GM18867 (cell line): ENCODE data around the gene NPFFR1.

Experiments
- ATAC-seq: cut with Tn5 transposase; IDR thresholded peaks from one replicate; pipeline ENCODE4 v1.9.1; 2021; ENCODE audit warnings: mild to moderate bottlenecking, moderate library complexity; ENCODE audit not compliant: unreplicated experiment

NPFFR1 gene

GRCh38 chr10:70283445-70284399 is at the start of gene NPFFR1:
NPFFR1 (minus strand) TSS chr10:70284004; CDS start chr10:70283676, 328 bp downstream.
- ATAC-seq: no peak

GRCh38 chr10:70333268-70333667 is 49.5 kb upstream of the NPFFR1 start:
- no peak for ATAC-seq

- no peak for ATAC-seq
These were observed 47.9 kb upstream of the NPFFR1 start for GRCh38 chr10:70331486-70332268.

GRCh38 chr10:70331160-70331485 is 47.3 kb upstream of the NPFFR1 start:
- ATAC-seq: no peak

- ATAC-seq: no peak
These were observed 46.9 kb upstream of the NPFFR1 start for GRCh38 chr10:70330671-70331070.

- ATAC-seq: no peak
These were observed 45.2 kb upstream of the NPFFR1 start for GRCh38 chr10:70328967-70329366.

- ATAC-seq: no peak
These were observed 44.2 kb upstream of the NPFFR1 start for GRCh38 chr10:70328018-70328417.

- no peak for ATAC-seq
These were observed 41.4 kb upstream of the NPFFR1 start for GRCh38 chr10:70324951-70325781.

- no peak for ATAC-seq
These were observed 40.6 kb upstream of the NPFFR1 start for GRCh38 chr10:70324339-70324861.

- ATAC-seq: no peak
These were observed 40.0 kb upstream of the NPFFR1 start for GRCh38 chr10:70323697-70324338.

- no peak for ATAC-seq
These were observed 39.4 kb upstream of the NPFFR1 start for GRCh38 chr10:70323138-70323696.

- ATAC-seq: no peak
These were observed 38.4 kb upstream of the NPFFR1 start for GRCh38 chr10:70321897-70322890.

- ATAC-seq: no peak
These were observed 37.4 kb upstream of the NPFFR1 start for GRCh38 chr10:70321233-70321632.

GRCh38 chr10:70320751-70321150 is 36.9 kb upstream of the NPFFR1 start:
- ATAC-seq: no peak

GRCh38 chr10:70319824-70320223 is 36.0 kb upstream of the NPFFR1 start:
- ATAC-seq: no peak

- no peak for ATAC-seq
These were observed 35.4 kb upstream of the NPFFR1 start for GRCh38 chr10:70319183-70319582.

- ATAC-seq: no peak
These were observed 34.1 kb upstream of the NPFFR1 start for GRCh38 chr10:70317943-70318318.

GRCh38 chr10:70317272-70317942 is 33.6 kb upstream of the NPFFR1 start:
- no peak for ATAC-seq
